ENCODE data around the gene EZR. TPM values are rescaled to one million over a fixed set of nuclear protein-coding genes. Genes with fewer than 3 reads are reported as not detected.

EZR gene
- total and polyA plus RNA-seq, 2 of the 8 experiments (the other 6 are each of a cell fraction or from before 2014, with no cell fraction given), result 122 to 286 TPM

DNA sequence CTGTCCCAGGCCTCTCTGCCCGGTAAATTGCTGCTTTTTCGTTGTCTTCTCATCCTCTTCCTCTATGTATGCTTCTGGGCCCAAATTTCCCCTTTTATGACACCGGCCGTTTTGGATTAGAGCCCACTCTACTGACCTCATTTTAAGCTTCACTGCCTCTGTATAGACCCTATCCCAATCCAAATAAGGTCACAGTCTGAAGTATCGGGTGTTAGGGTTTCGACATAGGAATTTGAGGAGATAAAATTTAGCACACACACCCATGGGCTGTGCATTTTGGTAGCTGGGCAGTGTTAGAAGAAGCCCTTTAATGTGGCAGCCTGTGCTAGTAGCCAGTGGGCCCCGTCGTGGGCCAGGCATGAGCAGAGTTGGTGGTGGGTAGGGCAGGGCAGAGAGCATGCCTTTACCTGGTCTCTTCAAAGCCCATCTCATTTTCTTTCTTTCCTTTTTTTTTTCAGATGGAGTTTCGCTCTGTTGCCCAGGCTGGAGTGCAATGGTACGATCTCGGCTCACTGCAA lies 27.9 kb upstream of the EZR start:
- no peak overlapping the region for H2BK120ac ChIP-seq (replicated peaks; ENCODE audit: low read depth, low read length)
- H3K4me2 ChIP-seq (ENCODE audit: insufficient read depth in 1 of 2, low read depth in 2 of 2, low read length in 2 of 2), result no peak overlapping the region
- no peaks in the 10 kb centered on the region for H3K79me2 ChIP-seq (ENCODE audit: control insufficient read depth in 1 of 2, insufficient read depth in 2 of 2, low read length in 2 of 2)
- ChIA-PET CTCF (ENCODE audit: partially characterized antibody) (interaction anchor here (0.6 to 1.1 kb wide), 2 partner anchors 41 to 257 kb away, joined by 3 read pairs; no protein-coding TSS in a partner anchor), POLR2A (ENCODE audit: partially characterized antibody) (no interaction called here)
- H4K20me1 ChIP-seq (replicated peaks in 1 of 2; ENCODE audit: control insufficient read depth in 1 of 2, insufficient read depth in 2 of 2, low read length in 2 of 2), result no peaks in the 10 kb centered on the region
- H4K8ac ChIP-seq (ENCODE audit: extremely low read depth, insufficient read depth, low read length), result no peak overlapping the region
- H3K36me3 ChIP-seq (ENCODE audit: control insufficient read depth in 2 of 4, insufficient read depth in 4 of 4, low read length in 3 of 4), result no peaks in the 10 kb centered on the region
- H3K23ac ChIP-seq (ENCODE audit: insufficient read length), result no peak overlapping the region
- H2BK5ac ChIP-seq (ENCODE audit: low read depth, low read length), result no peak overlapping the region
- H2BK12ac ChIP-seq (ENCODE audit: low read depth, low read length), result peak overlapping the region; percentile 85
- H3K18ac ChIP-seq (ENCODE audit: extremely low read depth, low read length), result no peak overlapping the region
- H3K27me3 ChIP-seq (replicated peaks in 1 of 4; ENCODE audit: control insufficient read depth in 3 of 4, extremely low read depth in 1 of 4, insufficient read depth in 3 of 4, low read length in 3 of 4), result no peaks in the 10 kb centered on the region
- 90% methylated on average over 10 of the region's 11 CpGs; no CpG with 5 or more reads in 1 of the 2 experiments for WGBS, 2 experiments (ENCODE audit: extremely low coverage in 1 of 2, insufficient coverage in 1 of 2, insufficient read length in 1 of 2, insufficient replicate concordance in 2 of 2, low coverage in 1 of 2, low lambda C conversion rate in 2 of 2, missing lambda C conversion rate in 1 of 2)
- H4K5ac ChIP-seq (ENCODE audit: insufficient read length, low read depth, low read length), result no peak overlapping the region
- H2AFZ ChIP-seq (ENCODE audit: low read length), result no peak overlapping the region
- no peaks in the 10 kb centered on the region for H3K9me3 ChIP-seq (ENCODE audit: insufficient read depth in 2 of 2, low read depth in 1 of 2, low read length in 1 of 2)
- H3K79me1 ChIP-seq (ENCODE audit: low read depth, low read length), result no peaks in the 10 kb centered on the region
- FAIRE-seq, result no peak
- H3K27ac ChIP-seq (ENCODE audit: low read depth, low read length), result no peak overlapping the region
- H2AK5ac ChIP-seq (ENCODE audit: low read depth, low read length), result no peak overlapping the region; the same call in 1 of the 2 replicates
- H3K4me3 ChIP-seq (ENCODE audit: extremely low read depth in 1 of 4, insufficient read depth in 2 of 4, low read depth in 3 of 4, low read length in 4 of 4), result no peak overlapping the region; a peak in 1 of 8 replicates
- H4K91ac ChIP-seq (replicated peaks; ENCODE audit: insufficient read length, low read length), result no peak overlapping the region
- H3K23me2 ChIP-seq (ENCODE audit: low read depth, low read length), result no peaks in the 10 kb centered on the region
- H3K56ac ChIP-seq (replicated peaks; ENCODE audit: insufficient read length, low read depth, low read length), result no peak overlapping the region
- H3K4ac ChIP-seq (replicated peaks; ENCODE audit: insufficient read length, low read depth, low read length), result no peak overlapping the region
- peak overlapping the region; percentile 34; the same call in 1 of the 2 replicates for H2BK20ac ChIP-seq (ENCODE audit: low read length)
- H3K4me1 ChIP-seq (replicated peaks in 1 of 4; ENCODE audit: control insufficient read depth in 3 of 4, insufficient read depth in 4 of 4, low read length in 3 of 4), result peaks cover 0 to 7% (median 2%) of the 10 kb centered on the region in 4 experiments; a peak in 4 of 7 replicates
- H3K14ac ChIP-seq (ENCODE audit: insufficient read length), result no peak overlapping the region
- H2BK15ac ChIP-seq (ENCODE audit: low read length), result no peak overlapping the region
- DNase-seq (ENCODE audit: low read depth in 1 of 2, low spot score in 2 of 2), result no peak
- H3K9ac ChIP-seq (replicated peaks in 1 of 4; ENCODE audit: extremely low read depth in 1 of 4, low read depth in 3 of 4, low read length in 3 of 4), result no peak overlapping the region
- TF ChIP-seq EGR1 (IDR thresholded peaks at IDR 0.05; ENCODE audit: borderline replicate concordance, low read depth, low read length) (no peak), CTBP2 (IDR thresholded peaks at IDR 0.05; ENCODE audit: borderline replicate concordance, insufficient read depth, insufficient read length, low read length) (no peak)
